Measurements from ENCODE around the gene POU2F3. TPM values are rescaled to one million over a fixed set of nuclear protein-coding genes. Genes with fewer than 3 reads are reported as not detected.

The POU2F3 gene
- total RNA-seq, 1 donor from 2014 or later = not detected

GRCh38 chr11:120205596-120206161 lies 34.3 kb upstream of the POU2F3 start:
- peaks cover 10% of the 10 kb centered on the region for H3K9me3 Mint-ChIP-seq (ENCODE audit: unreplicated experiment)
- no peak for TF ChIP-seq CTCF (IDR thresholded peaks at IDR 0.05; ENCODE audit: partially characterized antibody, unreplicated experiment)
- H3K27me3 Mint-ChIP-seq (ENCODE audit: unreplicated experiment) = peaks cover 14% of the 10 kb centered on the region
- H3K36me3 Mint-ChIP-seq (ENCODE audit: unreplicated experiment) = no peaks in the 10 kb centered on the region
- H3K4me1 Mint-ChIP-seq (ENCODE audit: low read depth, unreplicated experiment) = peaks cover 10% of the 10 kb centered on the region
- H3K27ac Mint-ChIP-seq (ENCODE audit: unreplicated experiment) = no peak overlapping the region
- no peak for DNase-seq
- H3K4me3 Mint-ChIP-seq (ENCODE audit: unreplicated experiment) = no peak overlapping the region

- Mint-ChIP-seq H3K4me1 (ENCODE audit: low read depth, unreplicated experiment) (peaks cover 7% of the 10 kb centered on the region), H3K27me3 (ENCODE audit: unreplicated experiment) (peaks cover 20% of the 10 kb centered on the region), H3K4me3 (ENCODE audit: unreplicated experiment) (no peak overlapping the region), H3K27ac (ENCODE audit: unreplicated experiment) (no peak overlapping the region), H3K36me3 (ENCODE audit: unreplicated experiment) (no peaks in the 10 kb centered on the region), H3K9me3 (ENCODE audit: unreplicated experiment) (peaks cover 12% of the 10 kb centered on the region)
- no peak for DNase-seq
- TF ChIP-seq CTCF (IDR thresholded peaks at IDR 0.05; ENCODE audit: partially characterized antibody, unreplicated experiment) = no peak
These were observed 32.4 kb upstream of the POU2F3 start for GRCh38 chr11:120207512-120207911.

- no peak for TF ChIP-seq CTCF (IDR thresholded peaks at IDR 0.05; ENCODE audit: partially characterized antibody, unreplicated experiment)
- DNase-seq = no peak
- Mint-ChIP-seq H3K9me3 (ENCODE audit: unreplicated experiment) (peaks cover 10% of the 10 kb centered on the region), H3K36me3 (ENCODE audit: unreplicated experiment) (no peaks in the 10 kb centered on the region), H3K27ac (ENCODE audit: unreplicated experiment) (no peak overlapping the region), H3K27me3 (ENCODE audit: unreplicated experiment) (peaks cover 19% of the 10 kb centered on the region), H3K4me1 (ENCODE audit: low read depth, unreplicated experiment) (peaks cover 6% of the 10 kb centered on the region), H3K4me3 (ENCODE audit: unreplicated experiment) (no peak overlapping the region)
These were observed 31.9 kb upstream of the POU2F3 start for GRCh38 chr11:120208001-120208441.

- TF ChIP-seq CTCF (IDR thresholded peaks at IDR 0.05; ENCODE audit: partially characterized antibody, unreplicated experiment) = no peak
- DNase-seq = no peak
- Mint-ChIP-seq H3K27me3 (ENCODE audit: unreplicated experiment) (peaks cover 20% of the 10 kb centered on the region), H3K36me3 (ENCODE audit: unreplicated experiment) (no peaks in the 10 kb centered on the region), H3K27ac (ENCODE audit: unreplicated experiment) (no peak overlapping the region), H3K4me3 (ENCODE audit: unreplicated experiment) (no peak overlapping the region), H3K4me1 (ENCODE audit: low read depth, unreplicated experiment) (peaks cover 4% of the 10 kb centered on the region), H3K9me3 (ENCODE audit: unreplicated experiment) (peaks cover 10% of the 10 kb centered on the region)
These were observed 31.2 kb upstream of the POU2F3 start for GRCh38 chr11:120208777-120209176.

GRCh38 chr11:120209746-120210625 lies 30.0 kb upstream of the POU2F3 start:
- no peak for DNase-seq
- Mint-ChIP-seq H3K27me3 (ENCODE audit: unreplicated experiment) (peaks cover 26% of the 10 kb centered on the region), H3K4me3 (ENCODE audit: unreplicated experiment) (peak overlapping the region; percentile 84), H3K4me1 (ENCODE audit: low read depth, unreplicated experiment) (peaks cover 4% of the 10 kb centered on the region), H3K36me3 (ENCODE audit: unreplicated experiment) (no peaks in the 10 kb centered on the region), H3K27ac (ENCODE audit: unreplicated experiment) (peak overlapping the region; percentile 33), H3K9me3 (ENCODE audit: unreplicated experiment) (peaks cover 10% of the 10 kb centered on the region)
- no peak for TF ChIP-seq CTCF (IDR thresholded peaks at IDR 0.05; ENCODE audit: partially characterized antibody, unreplicated experiment)

Data from glutamatergic neuron (in vitro differentiated cells).